LoVo (cell line): ENCODE results near the gene DNAH17.

Source experiments
- DNase-seq: peaks from one replicate; pipeline ENCODE4 v3.0.0-alpha.2; 2016; ENCODE audit warnings: low spot score

Gene DNAH17

DNA sequence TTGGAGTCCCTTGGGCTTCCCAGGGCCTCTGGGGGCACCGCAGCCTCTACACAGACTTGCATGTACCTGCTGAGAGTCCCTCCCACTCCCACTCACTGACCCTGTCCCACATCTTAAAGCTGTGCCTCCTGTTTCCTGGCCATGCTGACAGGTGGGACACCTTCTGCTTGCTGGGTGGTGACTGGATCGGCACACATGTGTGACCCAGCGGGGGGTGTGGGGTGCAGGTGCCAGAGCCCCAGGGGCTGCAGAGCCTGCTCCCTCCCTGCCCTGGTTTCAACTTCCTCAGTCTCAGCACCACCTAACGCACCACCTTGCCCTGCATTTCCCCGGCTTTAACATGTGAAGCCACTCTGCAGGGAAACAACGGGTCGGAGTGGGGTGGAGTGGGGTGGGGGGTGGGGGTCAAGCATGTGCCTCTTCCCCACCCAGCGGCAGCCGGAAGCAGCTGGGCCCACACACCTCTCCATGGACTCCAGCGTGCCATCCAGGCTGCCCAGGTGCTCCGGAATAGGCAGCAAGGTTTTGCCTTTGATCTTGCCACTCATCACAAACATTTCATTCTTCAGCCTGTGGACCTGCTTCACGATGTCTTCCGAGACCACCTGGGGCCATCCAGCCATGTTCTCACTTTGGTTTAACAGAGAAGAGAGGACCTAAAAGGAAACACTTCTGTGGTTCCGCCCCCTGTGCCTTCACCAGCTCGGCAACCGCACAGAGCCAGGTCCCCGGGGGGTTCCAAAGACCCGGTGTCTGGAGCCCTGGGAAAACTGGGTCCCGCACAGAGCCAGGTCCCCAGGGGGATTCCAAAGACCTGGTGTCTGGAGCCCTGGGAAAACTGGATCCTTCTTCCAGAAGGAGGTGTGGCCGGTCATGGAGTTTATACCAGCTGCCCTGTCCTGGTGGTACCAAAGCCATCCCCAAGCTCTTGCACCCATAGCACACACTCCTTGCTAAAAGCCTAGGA, 4.7 kb downstream of the DNAH17 start:
- DNase-seq = no peak

DNA sequence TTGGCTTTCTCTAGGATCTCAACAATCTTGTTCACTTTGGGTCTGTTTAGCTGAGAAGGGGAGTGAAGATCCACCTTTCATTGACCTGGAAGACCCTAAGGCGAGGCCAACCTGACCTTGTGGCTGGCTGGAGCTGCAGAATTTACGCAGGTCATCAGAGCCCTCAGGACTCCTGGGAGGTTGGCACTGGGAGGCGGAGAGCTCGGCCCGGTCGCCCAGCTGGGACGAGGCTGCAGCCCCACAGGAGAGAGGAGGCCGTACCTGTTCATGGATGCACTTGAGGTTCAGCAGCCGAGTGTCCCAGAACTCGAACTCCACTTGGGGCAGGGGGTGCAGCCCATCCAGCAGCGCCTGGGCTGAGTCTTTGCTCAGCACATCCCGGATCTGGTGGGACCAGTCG, 5.9 kb downstream of the DNAH17 start:
- no peak for DNase-seq

DNA sequence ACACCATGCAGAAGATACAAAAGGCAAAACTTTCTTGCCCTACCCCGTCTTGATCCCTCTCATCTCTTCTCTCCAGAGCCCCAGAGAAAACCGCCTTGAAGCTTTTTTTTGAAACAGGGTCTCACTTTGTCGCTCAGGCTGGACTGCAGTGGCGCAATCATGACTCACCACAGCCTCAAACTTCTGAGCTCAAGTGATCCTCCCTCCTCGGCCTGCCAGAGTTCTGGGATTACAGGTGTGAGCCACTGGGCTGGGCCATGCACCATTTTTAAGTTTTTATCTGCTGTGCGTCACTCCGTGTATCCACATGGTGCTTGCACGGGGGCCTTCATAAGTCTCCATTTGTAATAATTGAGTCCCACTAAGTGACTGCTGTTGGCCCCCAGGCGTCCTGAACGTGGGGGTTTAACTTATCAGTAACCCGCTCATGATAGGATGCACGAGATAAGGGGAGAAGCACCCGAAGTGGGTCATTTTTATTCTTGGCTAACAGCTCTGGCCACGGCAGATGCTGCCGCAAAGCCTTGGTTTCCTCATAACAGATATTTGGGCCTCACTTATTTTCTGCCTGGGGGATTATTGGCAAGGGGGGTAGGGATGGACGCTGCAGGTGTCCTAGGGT, 8.6 kb downstream of the DNAH17 start:
- no peak for DNase-seq

DNA sequence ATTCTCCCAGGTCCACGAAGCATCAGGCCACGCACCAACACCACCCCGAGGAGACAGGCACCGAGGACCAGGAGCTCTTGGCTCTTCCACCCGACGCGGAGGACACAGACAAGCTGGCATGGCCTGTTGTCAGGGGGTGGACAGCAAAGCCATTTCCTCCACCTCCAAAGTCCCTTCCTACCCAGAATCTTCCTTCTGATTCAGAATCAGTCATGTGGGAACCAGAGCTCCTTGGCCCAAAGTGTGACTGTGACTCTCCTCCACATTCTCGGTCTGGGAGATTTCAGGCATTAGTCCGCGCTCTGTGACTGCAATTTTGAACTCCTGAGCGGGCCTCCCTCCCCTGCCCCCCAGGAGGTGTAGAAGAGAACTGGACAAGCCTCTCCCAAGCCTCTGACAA, 9.2 kb downstream of the DNAH17 start:
- no peak for DNase-seq

DNA sequence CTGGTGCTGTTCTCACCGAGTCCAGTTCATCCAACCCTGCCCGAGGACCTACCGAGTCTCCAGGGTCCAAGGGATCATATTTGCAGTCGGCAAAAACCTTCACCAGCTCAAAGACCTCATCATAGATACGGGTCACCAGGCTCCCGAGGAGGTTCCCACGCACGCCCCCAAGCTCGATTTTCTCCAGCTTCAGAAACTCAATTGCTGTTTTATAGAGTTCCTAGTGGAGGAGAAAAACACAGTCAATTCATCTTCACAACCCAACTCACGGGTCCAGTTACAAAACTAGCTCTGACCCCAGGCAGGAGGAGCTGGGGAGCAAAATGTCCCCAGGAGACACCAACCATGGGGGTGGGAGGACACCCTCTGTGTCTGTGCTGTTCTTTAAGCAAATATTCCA, 10.2 kb downstream of the DNAH17 start:
- no peak for DNase-seq

DNA sequence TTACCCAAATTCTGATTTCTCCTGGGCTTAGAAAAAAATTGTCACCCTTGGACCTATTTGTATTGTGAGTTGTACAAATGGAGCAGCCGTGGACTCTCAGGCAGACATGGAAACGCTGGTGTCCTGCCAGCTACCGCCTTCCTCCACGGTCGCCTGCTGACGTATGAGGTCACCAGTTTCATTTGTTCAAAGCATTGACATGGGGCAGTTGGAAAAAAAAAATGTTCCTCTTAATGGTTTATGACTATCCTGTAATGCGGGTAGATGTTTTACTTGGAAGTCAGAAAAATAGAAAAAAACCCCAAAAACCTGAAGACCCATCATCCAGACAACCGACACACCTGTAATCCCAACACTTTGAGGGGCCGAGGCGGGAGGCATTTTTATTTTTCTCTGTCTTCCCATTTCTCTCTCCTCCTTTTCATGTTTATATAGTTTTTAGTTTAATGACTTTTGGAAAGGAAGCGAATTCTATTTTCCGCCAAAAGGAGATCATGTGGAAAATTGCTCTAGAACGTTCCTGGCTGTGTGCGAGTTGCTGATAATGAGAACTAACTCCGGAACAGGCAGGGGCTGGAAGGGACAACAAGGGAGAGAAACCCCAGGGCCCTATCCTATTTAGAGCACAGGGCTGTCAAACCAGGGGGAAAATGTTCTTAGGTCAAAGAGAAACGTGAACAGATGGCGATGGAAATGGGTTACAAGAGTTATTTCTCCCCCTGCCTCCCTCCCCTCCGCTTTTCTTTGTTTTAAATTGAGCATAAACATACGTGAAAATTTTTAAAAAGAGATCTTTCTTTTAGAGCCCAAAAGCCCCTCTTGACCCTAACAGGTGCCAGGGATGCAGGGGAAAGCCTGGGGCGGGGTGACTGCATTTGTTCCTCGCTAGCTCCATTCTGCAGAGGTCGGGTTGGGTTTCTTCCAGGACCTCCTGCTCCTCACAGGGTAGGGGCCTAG, 13.7 kb downstream of the DNAH17 start:
- DNase-seq = no peak

DNA sequence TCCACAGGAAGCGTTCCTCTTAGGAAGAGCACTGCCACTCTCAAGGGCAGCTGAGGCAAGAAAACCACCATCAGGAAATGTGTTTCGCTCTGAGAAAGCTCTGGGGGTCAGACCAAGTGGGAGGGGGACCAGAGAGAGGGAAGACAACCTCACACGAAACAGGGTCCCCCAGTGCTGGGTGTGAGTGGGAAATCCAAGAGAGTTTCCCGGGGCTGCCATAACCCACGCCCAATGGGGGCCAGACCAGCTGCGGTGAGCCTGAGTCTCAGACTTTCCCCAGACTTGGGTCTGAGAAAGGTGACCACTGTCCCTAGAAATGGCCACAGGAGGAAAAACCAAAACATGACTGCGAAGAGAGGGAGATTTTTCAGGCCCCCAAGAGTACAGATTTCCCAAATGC, 14.5 kb downstream of the DNAH17 start:
- no peak for DNase-seq

DNA sequence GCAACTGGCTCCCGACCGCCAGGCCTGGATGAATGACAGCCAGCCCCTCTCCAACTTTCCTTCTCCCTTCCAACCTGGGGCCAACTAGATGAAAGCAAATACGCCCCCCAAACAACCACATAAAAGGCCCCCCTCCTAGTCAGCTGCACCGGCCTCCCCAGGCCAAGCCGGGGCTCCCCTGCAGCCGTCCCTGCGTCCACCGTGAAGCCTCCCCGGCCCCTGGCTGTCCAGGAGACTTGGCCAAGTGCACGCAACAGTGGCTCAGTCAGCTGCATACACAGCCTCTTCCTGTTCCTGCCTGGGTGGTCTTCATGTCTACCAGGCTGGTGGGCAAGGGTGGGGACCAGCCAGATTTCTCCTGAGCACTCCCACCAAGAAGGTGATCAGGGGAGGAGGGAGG, 16.0 kb downstream of the DNAH17 start:
- no peak for DNase-seq

DNA sequence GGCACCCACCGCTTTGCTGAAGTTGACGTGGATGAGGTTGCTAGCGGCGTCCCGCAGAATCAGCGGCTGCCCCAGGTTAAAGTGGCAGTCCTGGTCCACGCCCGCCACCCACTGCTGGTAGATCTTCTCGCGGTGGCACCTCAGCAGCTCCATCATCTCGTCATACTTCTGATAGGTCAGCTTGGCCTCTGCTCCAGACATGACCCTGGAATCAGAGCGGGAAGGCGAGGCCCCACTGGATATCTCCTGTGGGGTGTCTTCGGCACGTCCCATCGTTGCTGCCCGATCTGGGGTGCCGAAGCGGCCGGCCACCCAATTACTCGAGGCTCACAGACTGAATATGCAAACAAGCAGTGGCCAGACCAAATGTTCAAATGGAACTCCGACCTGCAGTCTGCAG, 16.5 kb downstream of the DNAH17 start:
- no peak for DNase-seq

DNA sequence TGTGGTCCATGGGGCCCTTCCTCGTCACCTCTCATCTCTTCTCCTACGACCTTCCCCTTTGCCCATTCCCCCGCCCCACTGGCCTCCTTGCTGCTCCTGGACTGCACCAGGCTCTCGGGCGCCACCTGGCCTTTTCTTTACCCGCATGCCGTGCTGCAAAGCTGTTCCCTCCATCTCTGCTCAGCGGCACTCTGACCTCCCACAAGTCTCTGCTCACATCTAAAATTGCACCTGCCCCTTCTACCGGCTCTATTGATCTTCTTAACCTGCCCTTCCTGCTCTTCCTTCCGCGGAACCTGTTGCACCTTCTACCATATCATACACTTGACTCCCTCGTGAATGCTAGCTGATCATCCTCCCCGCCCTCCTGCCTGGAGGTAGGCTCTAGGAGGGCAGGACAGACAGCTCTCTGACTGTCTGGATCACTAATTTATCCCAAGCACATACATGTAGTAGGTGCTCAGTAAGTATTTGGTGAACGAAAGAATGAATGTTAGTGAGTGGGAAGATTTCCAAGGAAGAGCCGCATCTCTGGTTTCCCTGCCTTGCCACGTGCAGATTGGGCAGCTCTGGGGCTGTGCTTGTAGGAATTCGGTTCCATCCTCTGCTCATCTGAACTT, 17.3 kb downstream of the DNAH17 start:
- no peak for DNase-seq

DNA sequence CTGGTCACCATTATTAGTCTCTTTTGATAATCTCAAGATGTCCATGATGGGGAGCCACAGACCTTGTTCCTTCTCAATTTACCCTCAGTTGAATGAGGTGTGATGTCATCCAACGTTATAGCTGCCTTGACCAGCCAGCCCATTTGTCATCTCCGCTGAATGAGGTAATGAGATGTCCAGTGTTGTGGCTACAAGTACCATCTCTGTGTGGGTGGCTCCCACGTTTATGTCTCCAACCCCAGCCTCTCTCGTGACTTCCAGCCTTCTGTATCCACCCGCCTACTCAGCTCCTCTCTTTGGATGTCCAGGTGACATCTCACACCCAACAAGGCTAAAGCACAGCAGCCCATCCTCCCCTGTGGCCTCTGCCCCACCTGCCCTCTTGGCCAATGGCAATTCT, 18.2 kb downstream of the DNAH17 start:
- DNase-seq = no peak

DNA sequence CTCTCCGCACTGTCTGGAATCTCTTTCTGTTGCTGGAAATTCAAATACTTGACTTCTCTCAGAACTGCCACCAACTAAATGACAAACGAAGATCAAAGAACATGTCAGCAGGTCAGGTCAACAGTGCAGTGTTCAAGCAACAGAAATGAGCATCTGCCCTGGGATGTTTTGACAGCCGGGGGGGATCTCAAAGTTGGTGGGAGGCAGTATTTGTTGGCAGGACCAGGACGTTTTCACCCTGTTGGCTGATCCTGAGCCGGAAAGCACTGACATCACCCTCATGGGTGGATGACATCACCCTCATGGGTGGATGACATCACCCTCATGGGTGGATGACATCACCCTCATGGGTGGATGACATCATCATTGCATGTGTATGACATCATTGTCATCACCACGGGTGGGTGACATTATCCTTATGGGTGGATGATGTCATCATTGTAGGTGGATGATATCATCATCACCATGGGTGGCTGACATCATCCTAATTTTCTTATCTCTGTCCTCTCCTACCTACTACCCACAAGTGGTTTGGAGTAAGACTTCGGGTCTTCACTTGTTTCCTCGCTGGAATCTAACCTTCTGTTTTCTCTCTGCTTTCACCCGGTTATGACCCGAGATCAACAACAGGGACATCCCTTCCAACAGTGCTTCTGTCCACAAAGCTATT, 18.9 kb downstream of the DNAH17 start:
- no peak for DNase-seq

DNA sequence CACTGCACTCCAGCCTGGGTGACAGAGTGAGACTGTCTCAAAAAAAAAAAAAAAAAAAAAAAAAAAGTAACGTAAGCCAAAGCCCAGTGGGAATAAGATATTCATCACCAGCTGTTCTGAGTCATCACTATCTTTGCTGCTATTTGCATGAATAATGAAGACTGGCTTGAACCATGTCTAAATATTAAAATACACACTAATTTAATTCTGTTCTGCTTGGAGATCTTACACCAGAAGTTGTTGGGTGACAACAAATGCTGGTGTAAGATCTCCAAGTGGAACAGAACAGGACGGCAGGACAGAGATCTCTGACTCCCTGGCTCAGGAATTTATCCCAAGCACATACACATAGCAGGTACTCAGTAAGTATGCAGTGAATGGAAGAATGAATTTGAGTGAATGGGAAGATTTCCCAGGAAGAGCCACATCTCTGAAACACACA, 19.6 kb downstream of the DNAH17 start:
- DNase-seq = no peak

DNA sequence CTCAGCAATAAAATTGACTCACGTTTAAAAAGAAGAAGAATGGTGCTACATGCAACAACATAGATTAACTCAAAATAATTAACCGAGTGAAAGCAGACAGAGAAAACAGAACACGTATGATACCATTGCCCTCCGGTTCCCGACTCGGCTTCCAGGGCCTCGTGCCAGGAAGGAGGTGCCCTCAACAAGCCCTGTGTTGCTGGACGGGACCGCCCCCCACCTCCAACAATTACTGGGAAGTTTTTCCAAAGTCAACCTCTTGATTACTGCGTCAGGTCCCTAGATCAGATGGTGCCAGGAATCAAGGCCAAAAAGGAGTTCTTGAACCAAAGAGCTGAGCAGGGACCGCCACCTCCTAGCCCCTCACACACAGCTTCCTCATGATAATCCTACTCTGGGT, 20.4 kb downstream of the DNAH17 start:
- DNase-seq = no peak

DNA sequence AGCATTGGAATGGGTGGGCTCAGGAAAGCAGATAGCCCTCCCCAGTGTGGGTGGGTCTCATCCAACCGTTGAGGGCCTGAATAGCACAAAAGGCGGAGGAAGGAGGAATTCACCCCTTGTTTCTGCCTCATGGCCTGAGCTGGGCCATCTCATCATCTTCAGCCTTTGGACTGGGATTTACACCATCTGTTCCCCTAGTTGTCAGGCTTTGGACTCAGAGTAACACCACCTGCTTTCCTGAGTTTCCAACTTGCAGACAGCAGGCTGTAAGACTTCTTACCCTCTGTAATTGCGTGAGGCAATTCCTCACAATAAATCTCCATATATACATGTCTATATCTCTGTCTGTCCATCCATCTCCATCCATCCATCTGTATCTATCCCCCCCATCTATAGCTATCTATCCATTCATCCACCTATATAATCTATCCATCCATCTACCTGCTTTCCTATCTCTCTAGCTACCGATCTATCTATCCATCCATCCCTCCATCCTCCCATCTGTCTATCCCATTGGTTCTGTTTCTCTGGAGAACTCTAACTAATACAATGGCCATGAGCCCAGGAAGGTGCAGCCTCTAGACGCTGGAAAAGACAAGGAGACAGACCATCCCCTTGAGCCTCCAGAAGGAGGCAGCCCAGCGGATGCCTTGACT, 21.3 kb downstream of the DNAH17 start:
- DNase-seq = no peak

DNA sequence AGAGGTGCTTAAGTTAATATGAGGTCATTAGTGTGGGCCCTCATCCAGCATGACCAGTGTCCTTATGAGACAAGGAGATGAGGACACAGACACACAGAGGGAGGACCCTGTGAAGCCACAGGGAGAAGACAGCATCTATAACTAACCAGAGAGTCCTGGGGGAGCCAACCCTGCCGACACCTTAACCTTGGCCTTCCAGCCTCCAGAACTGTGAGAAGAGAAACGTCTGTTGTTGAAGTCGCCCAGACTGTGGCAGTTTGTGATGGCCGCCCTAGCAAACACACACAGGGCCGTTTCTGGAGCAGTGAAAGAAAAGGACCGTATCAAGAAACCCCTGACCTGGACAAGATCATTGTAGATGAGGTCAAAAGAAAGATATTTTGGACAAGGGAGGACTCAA, 26.7 kb downstream of the DNAH17 start:
- DNase-seq = no peak

DNA sequence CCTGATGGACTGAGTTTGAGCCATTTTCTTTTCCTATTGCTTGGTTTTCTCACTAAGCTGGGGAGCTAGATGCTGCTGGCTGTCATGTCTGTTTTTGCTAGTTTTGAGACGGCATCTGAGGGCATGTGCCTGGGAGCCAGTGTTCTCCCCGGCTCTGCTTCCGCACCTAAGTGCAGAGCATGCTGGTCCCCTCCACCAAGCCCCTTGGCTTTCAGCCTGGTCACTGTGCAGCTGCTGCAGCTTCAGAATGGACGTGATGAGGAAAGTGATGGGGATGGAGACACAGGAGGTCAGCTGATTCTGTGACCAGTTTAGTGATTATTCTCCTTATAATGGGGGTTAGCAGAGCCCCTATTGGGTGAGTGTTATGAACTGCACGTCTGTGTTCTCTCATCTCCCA, 28.5 kb downstream of the DNAH17 start:
- DNase-seq = no peak

DNA sequence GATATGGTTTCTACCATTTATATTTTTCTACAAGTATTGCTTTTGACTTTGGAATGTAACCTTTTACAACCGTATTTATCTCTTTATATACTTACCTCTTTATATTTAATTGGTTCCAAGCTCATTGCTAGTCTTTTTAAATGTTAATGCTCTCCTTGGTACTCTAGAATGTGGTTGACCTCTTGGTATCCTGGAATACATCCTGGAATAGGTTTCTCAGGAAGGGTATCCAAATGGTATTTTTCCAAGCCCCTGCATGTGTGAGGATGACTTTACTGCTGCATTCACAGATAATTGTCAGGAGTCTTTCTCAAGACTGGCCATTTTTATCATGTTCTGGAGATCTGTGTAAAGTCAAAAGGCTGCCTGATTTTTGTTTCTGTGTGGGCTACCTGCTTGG, 30.2 kb downstream of the DNAH17 start:
- no peak for DNase-seq

DNA sequence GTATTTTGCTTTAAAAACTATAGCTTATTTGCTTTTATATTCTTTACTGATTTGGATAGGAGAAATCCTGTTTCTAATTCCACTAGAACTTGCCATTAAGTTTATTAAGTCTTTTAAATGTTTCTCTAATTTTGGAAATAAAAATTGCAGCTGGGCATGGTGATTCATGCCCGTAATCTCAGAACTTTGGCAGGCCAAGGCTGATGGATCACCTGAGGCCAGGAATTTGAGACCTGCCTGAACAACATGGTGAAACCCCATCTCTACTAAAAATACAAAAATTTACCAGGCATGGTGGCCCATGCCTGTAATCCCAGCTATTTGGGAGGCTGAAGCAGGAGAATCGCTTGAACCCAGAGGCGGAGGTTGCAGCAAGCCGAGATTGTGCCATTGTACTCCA, 30.7 kb downstream of the DNAH17 start:
- no peak for DNase-seq

DNA sequence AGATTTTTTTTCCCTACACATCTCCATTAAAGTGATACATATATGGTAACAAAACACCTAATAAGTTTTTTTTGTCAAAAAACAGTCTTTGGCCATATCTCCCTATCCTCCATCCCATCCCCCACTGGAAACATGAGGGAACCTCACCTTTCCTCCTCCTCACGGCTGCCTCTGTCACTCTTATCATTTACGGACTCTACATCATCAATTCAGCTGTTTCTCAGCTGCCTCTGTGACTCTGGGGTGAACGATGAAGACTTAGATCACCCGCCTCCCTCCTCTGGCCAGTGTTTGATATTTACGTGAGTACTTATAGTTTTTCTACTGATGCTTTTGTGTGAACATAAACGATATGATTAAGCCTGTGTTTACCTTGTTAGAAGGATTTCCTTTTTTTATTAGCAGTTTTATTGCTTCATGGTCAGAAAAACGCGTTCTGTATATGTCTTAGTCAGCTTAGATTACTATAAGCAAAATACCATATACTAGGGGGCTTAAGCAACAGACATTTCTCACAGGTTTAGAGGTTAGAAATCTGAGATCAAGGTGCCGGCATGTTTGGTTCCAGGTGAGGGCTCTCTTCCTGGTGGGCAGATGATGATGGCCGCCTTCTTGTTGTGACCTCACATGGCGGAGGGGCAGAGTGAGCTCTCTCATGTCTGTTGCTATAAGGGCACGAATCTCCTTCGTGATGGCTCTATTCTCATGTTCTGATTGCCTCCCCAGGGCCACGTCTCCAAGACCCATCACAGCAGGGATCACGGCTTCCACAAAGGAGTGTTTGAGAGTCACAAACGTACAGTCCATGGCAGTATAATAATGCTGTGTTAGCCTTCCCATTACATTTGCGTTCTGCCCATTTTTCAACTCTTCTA, 32.1 kb downstream of the DNAH17 start:
- DNase-seq = no peak
